Stimulated activated CD8-positive, alpha-beta memory T cell treated with anti-CD3 and anti-CD28 coated beads, Interleukin-12 subunit alpha, Interleukin-12 subunit beta, amount 100 ng/mL, for 24 hours (primary cell): ENCODE data around the gene NHSL1.

Experiments
- DNase-seq: peaks from one replicate; pipeline ENCODE4 v3.0.0-alpha.2; 2020; ENCODE audit errors: extremely low read depth

Gene NHSL1

GRCh38 chr6:138499303-138500018 is at the start of gene NHSL1:
TSS of gene NHSL1 (minus strand) at chr6:138499494. CDS start at chr6:138499290, 204 bp downstream.
- no peak for DNase-seq

DNA sequence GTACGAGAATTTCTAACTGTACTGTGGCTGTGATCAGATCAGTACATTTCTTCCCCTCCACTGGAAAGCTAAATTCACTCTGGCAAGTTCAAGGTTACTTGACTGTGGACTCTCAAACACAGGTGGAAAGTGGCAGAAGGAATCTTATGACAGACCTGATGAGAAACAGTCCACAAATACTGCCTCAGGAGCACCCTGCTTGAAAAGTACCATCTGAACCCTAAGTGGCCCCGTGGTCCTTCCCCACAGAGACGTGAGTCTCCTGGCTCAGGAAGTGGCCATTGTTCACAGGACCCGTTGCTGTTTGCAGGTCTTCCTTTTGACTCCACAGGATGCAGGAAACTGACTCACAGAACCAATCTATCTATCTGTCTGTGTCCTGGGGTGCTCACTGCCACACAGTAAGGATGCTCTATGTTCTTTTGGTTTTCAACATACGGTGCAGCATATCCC is 47.5 kb upstream of the NHSL1 start:
- no peak for DNase-seq

GRCh38 chr6:138545621-138545980 is 46.3 kb upstream of the NHSL1 start:
- DNase-seq: no peak

DNA sequence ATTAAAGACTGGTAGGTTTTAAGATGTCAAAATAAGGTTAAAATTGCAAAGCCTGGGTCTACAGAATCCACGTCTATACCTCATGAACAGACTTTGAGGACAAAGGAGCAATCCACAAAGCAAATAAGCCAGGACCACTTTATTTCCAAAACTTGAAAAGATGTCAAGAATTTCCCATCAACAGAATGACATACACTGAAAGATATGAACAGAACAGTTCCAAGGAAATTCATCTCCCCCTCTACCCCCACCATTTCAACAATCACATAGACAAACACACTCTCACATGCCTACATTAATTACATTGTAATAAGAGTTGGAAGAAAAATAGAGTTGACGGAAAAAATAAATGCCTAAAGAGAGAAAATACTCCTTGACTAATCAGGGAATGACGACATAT is 45.2 kb upstream of the NHSL1 start:
- no peak for DNase-seq

GRCh38 chr6:138543657-138544056 is 44.4 kb upstream of the NHSL1 start:
- DNase-seq: no peak

- DNase-seq: no peak
These were observed 42.7 kb upstream of the NHSL1 start for GRCh38 chr6:138541823-138542481.

DNA sequence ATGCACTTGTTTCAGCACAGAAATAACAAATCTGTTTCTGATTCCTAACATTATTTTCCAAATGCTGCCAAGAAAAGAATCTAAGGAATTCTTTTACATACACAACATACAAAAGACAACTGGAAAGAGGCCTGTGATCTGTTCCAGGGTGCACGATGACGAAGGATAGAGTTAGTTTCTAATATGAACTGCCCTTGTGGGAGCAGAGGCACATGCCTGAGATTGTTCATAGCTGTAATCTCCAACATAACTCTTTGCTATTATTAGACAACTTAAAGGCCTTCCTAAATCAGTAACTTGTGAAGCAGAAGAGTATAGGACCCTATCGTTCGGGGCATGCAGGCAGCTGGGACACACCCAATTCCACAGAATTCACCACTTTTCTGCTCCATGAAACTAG is 41.2 kb upstream of the NHSL1 start:
- DNase-seq: no peak

- no peak for DNase-seq
These were observed 40.6 kb upstream of the NHSL1 start for GRCh38 chr6:138539876-138540275.

- no peak for DNase-seq
These were observed 39.2 kb upstream of the NHSL1 start for GRCh38 chr6:138538390-138539031.

GRCh38 chr6:138537106-138537505 is 37.8 kb upstream of the NHSL1 start:
- no peak for DNase-seq

GRCh38 chr6:138535728-138536455 is 36.6 kb upstream of the NHSL1 start:
- no peak for DNase-seq

- no peak for DNase-seq
These were observed 34.4 kb upstream of the NHSL1 start for GRCh38 chr6:138533667-138534066.

- no peak for DNase-seq
These were observed 32.1 kb upstream of the NHSL1 start for GRCh38 chr6:138531387-138531786.

- no peak for DNase-seq
These were observed 30.2 kb upstream of the NHSL1 start for GRCh38 chr6:138529478-138529877.

DNA sequence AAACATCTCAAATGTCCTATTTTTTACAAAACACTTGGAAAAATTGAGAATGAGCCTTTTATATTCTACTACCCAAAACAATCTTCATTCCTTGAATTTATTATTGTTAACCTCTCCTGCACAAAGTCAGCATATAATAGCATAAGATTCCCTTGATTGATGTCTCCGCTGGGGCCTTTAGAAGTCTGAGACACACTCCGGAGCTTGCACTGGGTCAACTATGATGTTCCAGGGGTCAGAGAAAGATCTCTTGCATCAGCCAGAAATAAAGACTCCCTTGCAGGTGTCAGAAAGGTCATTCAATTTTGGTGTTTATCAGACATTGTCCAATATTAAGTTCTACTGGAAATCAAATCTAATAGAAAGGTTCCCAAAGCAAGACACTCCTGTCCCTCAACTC is 29.7 kb upstream of the NHSL1 start:
- no peak for DNase-seq

- DNase-seq: no peak
These were observed 28.8 kb upstream of the NHSL1 start for GRCh38 chr6:138528137-138528536.

DNA sequence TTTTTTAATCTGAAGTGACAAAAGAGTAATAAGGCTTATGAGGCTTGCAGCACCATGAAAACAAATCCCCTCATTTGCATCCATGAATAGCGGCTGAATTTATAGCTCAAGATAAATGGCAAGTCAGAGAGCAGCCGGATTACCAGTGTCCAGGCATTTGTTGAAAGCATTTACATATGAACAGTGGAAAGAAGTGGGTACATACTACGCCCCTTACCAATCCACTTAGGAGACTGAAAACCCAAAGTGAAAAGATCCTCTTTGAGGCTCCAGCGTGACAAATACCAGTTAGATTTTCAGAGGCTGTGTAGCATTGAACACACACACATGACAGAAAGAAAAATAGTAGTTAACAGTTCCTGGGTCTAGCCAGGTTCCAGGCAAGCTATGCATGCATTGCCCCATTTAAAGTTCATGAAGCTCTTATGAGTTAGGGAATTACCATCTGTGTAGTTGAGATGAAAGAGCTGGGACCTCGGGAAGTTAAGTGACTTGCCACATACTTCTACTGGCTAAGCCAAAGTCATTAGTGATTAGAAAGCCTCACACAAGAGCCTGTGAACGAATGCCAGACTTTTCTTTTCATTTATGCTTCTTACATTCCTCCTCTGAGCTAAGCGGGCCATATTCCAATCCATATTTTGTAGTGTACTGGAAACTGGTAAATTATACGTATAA is 28.3 kb upstream of the NHSL1 start:
- DNase-seq: no peak

GRCh38 chr6:138526822-138527235 is 27.5 kb upstream of the NHSL1 start:
- no peak for DNase-seq

DNA sequence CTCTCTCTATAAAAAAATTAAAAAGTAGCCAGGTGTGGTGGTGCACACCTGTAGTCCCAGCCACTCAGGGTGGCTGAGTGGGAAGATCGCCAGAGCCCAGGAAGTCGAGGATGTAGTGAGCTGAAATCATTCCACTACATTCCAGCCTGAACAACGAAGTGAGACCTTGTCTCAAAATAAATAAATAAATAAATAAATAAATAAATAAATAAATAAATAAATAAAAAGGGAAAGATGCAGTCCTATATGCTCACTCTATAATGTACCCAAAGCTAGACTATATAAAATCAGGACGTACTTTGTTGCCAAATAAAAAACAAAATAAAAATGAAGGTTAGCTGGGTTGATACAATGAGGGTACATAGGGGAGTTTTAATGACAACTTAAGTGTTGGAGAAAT is 26.1 kb upstream of the NHSL1 start:
- DNase-seq: no peak

DNA sequence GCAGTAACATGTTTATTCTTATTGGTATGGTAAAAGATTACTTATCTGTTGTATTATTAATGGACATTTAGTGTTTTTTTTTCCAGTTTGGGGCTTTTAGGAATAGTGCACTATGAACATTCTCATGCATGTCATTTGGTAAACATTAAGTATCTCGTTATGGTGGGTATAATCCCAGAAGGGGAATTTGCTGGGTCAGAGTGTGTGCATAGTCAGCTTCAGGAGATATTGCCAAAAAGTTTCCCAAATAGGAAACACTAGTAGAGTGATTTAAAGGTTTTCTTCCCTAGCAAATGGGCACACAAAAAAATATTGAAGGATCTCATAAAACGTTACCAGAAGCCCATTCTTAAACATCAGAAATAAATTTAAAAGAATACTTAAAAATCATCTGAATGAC is 25.2 kb upstream of the NHSL1 start:
- DNase-seq: no peak

- DNase-seq: no peak
These were observed 24.3 kb upstream of the NHSL1 start for GRCh38 chr6:138523347-138524210.
